Panc1 (cell line): ENCODE measurements around the gene AQP7. TPM values are rescaled to one million over a fixed set of nuclear protein-coding genes. Genes with fewer than 3 reads are reported as not detected.

Source experiments
- ATAC-seq: fragments of 200-7000 bp; cut with Tn5 transposase; 2 replicates; pipeline ENCODE4 v1.9.1; 2020; ENCODE audit warnings: mild to moderate bottlenecking, moderate library complexity
- BruUV-seq: library from RNA; stranded (reverse); fragments of 400-500 nt; replicated peaks from 2 replicates; lab custom pipeline; 2021; lab: Mats Ljungman, UMichigan
- CTCF ChIA-PET: fragments of 300-600 bp; sonication (Branson Sonifier 250); formaldehyde crosslinking; loops from one replicate; lab custom pipeline; 2022; ENCODE audit warnings: antibody characterized with exemption; lab: Charles Lee
- POLR2A ChIA-PET: fragments of 300-600 bp; sonication (Branson Sonifier 250); formaldehyde crosslinking; loops from one replicate; lab custom pipeline; 2022; ENCODE audit warnings: antibody characterized with exemption; lab: Charles Lee
- DNase-seq: peaks from one replicate; pipeline ENCODE4 v3.0.0-alpha.2; 2010; ENCODE audit warnings: low read depth, low spot score
- H3K27ac ChIP-seq: 2 replicates; pipeline ENCODE4 v1.5.1; 2011; ENCODE audit warnings: mild to moderate bottlenecking, low read length, inconsistent platforms
- H3K27me3 ChIP-seq: fragments of 200-500 bp; sonication (Bioruptor generic); 2 replicates; pipeline ENCODE4 v1.6.0; 2014; ENCODE audit warnings: low read length, inconsistent platforms; ENCODE audit not compliant: control insufficient read depth, insufficient read depth
- H3K36me3 ChIP-seq: fragments of 200-500 bp; sonication (Bioruptor generic); 2 replicates; pipeline ENCODE4 v1.5.1; 2014; ENCODE audit warnings: inconsistent platforms, mild to moderate bottlenecking, low read length, moderate library complexity; ENCODE audit not compliant: control insufficient read depth, insufficient read depth
- H3K4me1 ChIP-seq: 2 replicates; pipeline ENCODE4 v1.5.1; 2011; ENCODE audit warnings: inconsistent platforms, mild to moderate bottlenecking, low read length, moderate library complexity; ENCODE audit not compliant: control insufficient read depth, insufficient read depth
- H3K4me3 ChIP-seq, 2 experiments: 2 replicates each; pipeline ENCODE4 v1.5.1; 2011 to 2012; ENCODE audit warnings: low read depth in 2 of 2, low read length in 2 of 2, mild to moderate bottlenecking in 2 of 2, inconsistent platforms in 1 of 2, moderate library complexity in 1 of 2
- H3K9me3 ChIP-seq: fragments of 200-500 bp; sonication (Bioruptor generic); 2 replicates; pipeline ENCODE4 v1.5.1; 2014; ENCODE audit warnings: low read depth, mild to moderate bottlenecking, inconsistent platforms, low read length, moderate library complexity; ENCODE audit not compliant: control insufficient read depth, insufficient read depth
- POLR2AphosphoS5 ChIP-seq: IDR thresholded peaks from 2 replicates; pipeline ENCODE4 v1.6.1; 2012; ENCODE audit warnings: mild to moderate bottlenecking, low read depth, low read length, moderate library complexity
- REST ChIP-seq, 2 experiments: IDR thresholded peaks; 2 replicates each; pipeline ENCODE4 v1.6.1; 2011 to 2012; ENCODE audit warnings: low read depth in 2 of 2, control low read depth in 1 of 2, low read length in 1 of 2, mild to moderate bottlenecking in 1 of 2, moderate library complexity in 1 of 2; ENCODE audit not compliant: insufficient read depth in 1 of 2
- SIN3A ChIP-seq: IDR thresholded peaks from 2 replicates; pipeline ENCODE4 v1.6.1; 2012; ENCODE audit warnings: low read depth, mild to moderate bottlenecking, low read length, moderate library complexity, borderline replicate concordance; ENCODE audit not compliant: insufficient read depth
- TCF7L2 ChIP-seq: IDR thresholded peaks from 2 replicates; pipeline ENCODE4 v1.6.1; 2011; ENCODE audit warnings: mild to moderate bottlenecking, low read depth, low read length, inconsistent platforms
- in situ Hi-C: cut with HindIII; loops from 2 replicates; pipeline ENCODE4 v1.10.0; 2016; ENCODE audit warnings: low sequenced_read_pairs, low pct_unique_long_range_greater_than_20kb
- intact Hi-C: fragments of 100-400 bp; cut with micrococcal nuclease; formaldehyde crosslinking; loops from one replicate; pipeline ENCODE4 v1.10.0; 2022; ENCODE audit not compliant: unreplicated experiment
- total RNA-seq: library from RNA; stranded (reverse); gene quantifications from one replicate; pipeline ENCODE4 v1.2.1, GENCODE V29; 2021; ENCODE audit not compliant: unreplicated experiment
- TF ChIP-seq, protein P1 (sequence below): fragments of 450-650 bp; IDR thresholded peaks from 2 replicates; pipeline ENCODE4 v1.5.1; 2017; ENCODE audit warnings: mild to moderate bottlenecking

AQP7 gene
- total RNA-seq, 1 experiment from 2014 or later: 0.26 TPM

DNA sequence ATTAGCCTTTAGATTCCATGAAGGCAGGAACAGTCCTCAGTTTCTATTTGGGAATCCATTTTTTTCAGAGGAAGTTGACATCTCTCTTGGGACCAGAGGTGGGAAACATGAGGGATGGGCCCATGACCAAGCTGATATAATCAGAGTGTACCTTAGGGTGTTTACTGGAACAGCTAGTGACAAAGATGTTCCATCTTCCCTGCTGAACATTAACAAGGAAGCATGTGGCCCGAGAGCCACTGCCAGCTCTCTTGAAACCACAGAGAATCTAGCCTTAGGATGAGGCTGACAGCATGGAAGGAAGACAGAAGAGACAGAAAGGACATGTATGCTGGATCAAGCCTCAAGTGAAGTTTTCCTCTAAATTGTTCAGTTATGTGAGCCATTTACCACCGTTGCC is 29.1 kb upstream of the AQP7 start:
- Histone ChIP-seq H3K27ac (no peak overlapping the region), H3K36me3 (no peaks in the 10 kb centered on the region), H3K4me1 (no peaks in the 10 kb centered on the region), H3K9me3 (no peaks in the 10 kb centered on the region), H3K27me3 (no peaks in the 10 kb centered on the region), H3K4me3 (no peak overlapping the region)
- no TSS peak for BruUV-seq
- ChIA-PET CTCF (interaction anchor here (0.9 kb wide), 1 partner anchor 16 kb away, joined by 3 read pairs; no protein-coding TSS in a partner anchor), POLR2A (no interaction called here)
- DNase-seq (no peak), ATAC-seq (no peak)
- intact Hi-C loops: no loop called here
- TF ChIP-seq TCF7L2 (no peak), REST (IDR thresholded peaks at IDR 0.05; ENCODE audit: insufficient read depth in 1 of 2, low read depth in 2 of 2, low read length in 1 of 2) (no peak), POLR2AphosphoS5 (no peak), SIN3A (no peak)
- TF ChIP-seq, protein P1, sequence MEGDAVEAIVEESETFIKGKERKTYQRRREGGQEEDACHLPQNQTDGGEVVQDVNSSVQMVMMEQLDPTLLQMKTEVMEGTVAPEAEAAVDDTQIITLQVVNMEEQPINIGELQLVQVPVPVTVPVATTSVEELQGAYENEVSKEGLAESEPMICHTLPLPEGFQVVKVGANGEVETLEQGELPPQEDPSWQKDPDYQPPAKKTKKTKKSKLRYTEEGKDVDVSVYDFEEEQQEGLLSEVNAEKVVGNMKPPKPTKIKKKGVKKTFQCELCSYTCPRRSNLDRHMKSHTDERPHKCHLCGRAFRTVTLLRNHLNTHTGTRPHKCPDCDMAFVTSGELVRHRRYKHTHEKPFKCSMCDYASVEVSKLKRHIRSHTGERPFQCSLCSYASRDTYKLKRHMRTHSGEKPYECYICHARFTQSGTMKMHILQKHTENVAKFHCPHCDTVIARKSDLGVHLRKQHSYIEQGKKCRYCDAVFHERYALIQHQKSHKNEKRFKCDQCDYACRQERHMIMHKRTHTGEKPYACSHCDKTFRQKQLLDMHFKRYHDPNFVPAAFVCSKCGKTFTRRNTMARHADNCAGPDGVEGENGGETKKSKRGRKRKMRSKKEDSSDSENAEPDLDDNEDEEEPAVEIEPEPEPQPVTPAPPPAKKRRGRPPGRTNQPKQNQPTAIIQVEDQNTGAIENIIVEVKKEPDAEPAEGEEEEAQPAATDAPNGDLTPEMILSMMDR: no peak
- in situ Hi-C loops: no loop called here

DNA sequence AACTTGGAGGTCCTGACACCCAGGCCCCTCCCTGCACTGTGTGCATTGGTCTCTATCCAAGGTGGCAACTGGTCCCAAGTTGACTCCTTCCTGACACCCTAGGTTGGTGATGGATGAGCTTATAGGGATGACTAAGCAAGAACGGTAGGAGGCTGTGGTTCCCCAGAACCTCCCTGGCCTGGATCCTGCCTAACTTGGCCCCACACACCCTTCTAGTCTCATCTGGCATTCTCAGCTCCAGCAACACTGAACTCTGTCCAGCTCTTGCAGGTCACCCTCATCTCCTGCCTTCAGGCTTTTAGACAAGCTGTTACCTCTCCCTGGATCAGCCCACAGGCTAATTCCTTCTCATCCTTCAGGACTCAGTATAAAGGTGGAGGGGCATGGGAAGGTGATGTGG is 28.6 kb upstream of the AQP7 start:
- no peaks in the 10 kb centered on the region for H3K4me1 ChIP-seq
- H3K27me3 ChIP-seq: no peaks in the 10 kb centered on the region
- no peak for DNase-seq
- POLR2A ChIA-PET: no interaction called here
- TF ChIP-seq REST (IDR thresholded peaks at IDR 0.05; ENCODE audit: insufficient read depth in 1 of 2, low read depth in 2 of 2, low read length in 1 of 2) (no peak), SIN3A (no peak)
- TF ChIP-seq, protein P1: no peak
- H3K36me3 ChIP-seq: no peaks in the 10 kb centered on the region
- CTCF ChIA-PET: interaction anchor here (0.6 to 0.9 kb wide), 2 partner anchors 15 to 177 kb away, joined by 3 read pairs; no protein-coding TSS in a partner anchor
- ATAC-seq: no peak
- in situ Hi-C loops (no loop called here), intact Hi-C loops (no loop called here)
- no peaks in the 10 kb centered on the region for H3K9me3 ChIP-seq
- no TSS peak for BruUV-seq
- H3K27ac ChIP-seq: no peak overlapping the region
- no peak overlapping the region for H3K4me3 ChIP-seq
